SK-N-SH (cell line): ENCODE measurements around the gene PLEKHG2.

Source experiments
- EZH2phosphoT487 ChIP-seq: fragments of 200-600 bp; sonication (generic); IDR thresholded peaks from 2 replicates; pipeline ENCODE4 v1.6.1; 2017; ENCODE audit warnings: low read depth, mixed run types, mild to moderate bottlenecking, antibody characterized with exemption, moderate library complexity, borderline replicate concordance
- TF ChIP-seq, protein P1 (sequence below): fragments of 200-600 bp; sonication (generic); IDR thresholded peaks from 2 replicates; pipeline ENCODE4 v1.6.1; 2017; ENCODE audit warnings: antibody characterized with exemption, mild to moderate bottlenecking, moderate library complexity

- TF ChIP-seq EZH2phosphoT487: no peak
- TF ChIP-seq, protein P1, sequence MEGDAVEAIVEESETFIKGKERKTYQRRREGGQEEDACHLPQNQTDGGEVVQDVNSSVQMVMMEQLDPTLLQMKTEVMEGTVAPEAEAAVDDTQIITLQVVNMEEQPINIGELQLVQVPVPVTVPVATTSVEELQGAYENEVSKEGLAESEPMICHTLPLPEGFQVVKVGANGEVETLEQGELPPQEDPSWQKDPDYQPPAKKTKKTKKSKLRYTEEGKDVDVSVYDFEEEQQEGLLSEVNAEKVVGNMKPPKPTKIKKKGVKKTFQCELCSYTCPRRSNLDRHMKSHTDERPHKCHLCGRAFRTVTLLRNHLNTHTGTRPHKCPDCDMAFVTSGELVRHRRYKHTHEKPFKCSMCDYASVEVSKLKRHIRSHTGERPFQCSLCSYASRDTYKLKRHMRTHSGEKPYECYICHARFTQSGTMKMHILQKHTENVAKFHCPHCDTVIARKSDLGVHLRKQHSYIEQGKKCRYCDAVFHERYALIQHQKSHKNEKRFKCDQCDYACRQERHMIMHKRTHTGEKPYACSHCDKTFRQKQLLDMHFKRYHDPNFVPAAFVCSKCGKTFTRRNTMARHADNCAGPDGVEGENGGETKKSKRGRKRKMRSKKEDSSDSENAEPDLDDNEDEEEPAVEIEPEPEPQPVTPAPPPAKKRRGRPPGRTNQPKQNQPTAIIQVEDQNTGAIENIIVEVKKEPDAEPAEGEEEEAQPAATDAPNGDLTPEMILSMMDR: no peak
These were observed 56.6 kb downstream of the PLEKHG2 start for GRCh38 chr19:39469036-39469435.
